ENCODE results near the gene EAPP.

- no peak for TF ChIP-seq ZBTB7A (IDR thresholded peaks at IDR 0.05; ENCODE audit: low read depth)
- no peak for TF ChIP-seq NFIC (IDR thresholded peaks at IDR 0.05)
- no peak for TF ChIP-seq TCF12 (IDR thresholded peaks at IDR 0.05; ENCODE audit: low read depth)
- TF ChIP-seq EP300 (IDR thresholded peaks at IDR 0.05; ENCODE audit: borderline replicate concordance), result no peak
- no peak for TF ChIP-seq EGR1 (IDR thresholded peaks at IDR 0.05)
- no peak for TF ChIP-seq CEBPB (IDR thresholded peaks at IDR 0.05)
- TF ChIP-seq MAX (IDR thresholded peaks at IDR 0.05), result no peak
- TF ChIP-seq REST (IDR thresholded peaks at IDR 0.05; ENCODE audit: low read depth), result no peak
- no peak for TF ChIP-seq USF1 (IDR thresholded peaks at IDR 0.05)
- TF ChIP-seq FOXM1 (IDR thresholded peaks at IDR 0.05; ENCODE audit: borderline replicate concordance, low read depth), result no peak
- no peak for TF ChIP-seq CREB1 (IDR thresholded peaks at IDR 0.05; ENCODE audit: low read depth)
- TF ChIP-seq RAD21 (IDR thresholded peaks at IDR 0.05; ENCODE audit: low read depth), result no peak
- no peak for TF ChIP-seq TAF1 (IDR thresholded peaks at IDR 0.05; ENCODE audit: low read depth)
- TF ChIP-seq YY1 (IDR thresholded peaks at IDR 0.05; ENCODE audit: low read depth), result no peak
These were observed 32.3 kb upstream of the EAPP start for GRCh38 chr14:34571771-34572170.

All from Ishikawa (cell line).